Right renal cortex interstitium (tissue), 3 donors: ENCODE results near the gene IRF2. TPM values are rescaled to one million over a fixed set of nuclear protein-coding genes. Genes with fewer than 3 reads are reported as not detected.
"Not testable (repeated sequence)": the region's sequence is repeated elsewhere in the genome, so short reads cannot be mapped to it uniquely, and the experiment has no call there.

Source experiments
- DNase-seq, 3 donors: peaks; one replicate each; pipeline ENCODE4 v3.0.0-alpha.2; 2013; ENCODE audit warnings: low read depth in 3 of 3, low spot score in 2 of 3
- polyA plus RNA-seq, 3 donors: library from polyadenylated mRNA; unstranded; fragments of 120-200 nt; gene quantifications; one replicate each; pipeline ENCODE4 v1.2.1, GENCODE V29; 2013; ENCODE audit not compliant: insufficient read length in 3 of 3

IRF2 gene
- polyA plus RNA-seq, 3 donors = 35.6 to 42.4 (median 37.9) TPM

GRCh38 chr4:184350213-184350817 lies 124.0 kb downstream of the IRF2 start:
- DNase-seq = no peak

- DNase-seq = no peak
Measured at GRCh38 chr4:184349283-184350039, 124.9 kb downstream of the IRF2 start.

GRCh38 chr4:184348311-184349233 lies 125.8 kb downstream of the IRF2 start:
- no peak for DNase-seq

GRCh38 chr4:184347251-184348239 lies 126.8 kb downstream of the IRF2 start:
- peak in 1 of 3 donors; percentile 49 for DNase-seq

GRCh38 chr4:184346682-184347081 lies 127.7 kb downstream of the IRF2 start:
- DNase-seq = no peak

GRCh38 chr4:184346273-184346672 lies 128.1 kb downstream of the IRF2 start:
- not testable (repeated sequence) for DNase-seq

- no peak for DNase-seq
Measured at GRCh38 chr4:184345573-184345922, 128.8 kb downstream of the IRF2 start.

- no peak for DNase-seq
Measured at GRCh38 chr4:184344899-184345572, 129.3 kb downstream of the IRF2 start.

GRCh38 chr4:184344435-184344834 lies 129.9 kb downstream of the IRF2 start:
- no peak for DNase-seq

GRCh38 chr4:184343502-184344177 lies 130.7 kb downstream of the IRF2 start:
- DNase-seq = peak in 1 of 3 donors; percentile 78

- DNase-seq = not testable (repeated sequence)
Measured at GRCh38 chr4:184342857-184343237, 131.5 kb downstream of the IRF2 start.

- no peak for DNase-seq
Measured at GRCh38 chr4:184342167-184342856, 132.0 kb downstream of the IRF2 start.

- not testable (repeated sequence) for DNase-seq
Measured at GRCh38 chr4:184339398-184340193, 134.8 kb downstream of the IRF2 start.

- no peak for DNase-seq
Measured at GRCh38 chr4:184337907-184338306, 136.4 kb downstream of the IRF2 start.
